Activated naive CD4-positive, alpha-beta T cell treated with Interleukin-2 at 50 U/mL for 16 hours (primary cell): ENCODE results near the gene MAML2.

Experiments
- DNase-seq: peaks from one replicate; pipeline ENCODE4 v3.0.0-alpha.2; 2020

MAML2 gene

DNA sequence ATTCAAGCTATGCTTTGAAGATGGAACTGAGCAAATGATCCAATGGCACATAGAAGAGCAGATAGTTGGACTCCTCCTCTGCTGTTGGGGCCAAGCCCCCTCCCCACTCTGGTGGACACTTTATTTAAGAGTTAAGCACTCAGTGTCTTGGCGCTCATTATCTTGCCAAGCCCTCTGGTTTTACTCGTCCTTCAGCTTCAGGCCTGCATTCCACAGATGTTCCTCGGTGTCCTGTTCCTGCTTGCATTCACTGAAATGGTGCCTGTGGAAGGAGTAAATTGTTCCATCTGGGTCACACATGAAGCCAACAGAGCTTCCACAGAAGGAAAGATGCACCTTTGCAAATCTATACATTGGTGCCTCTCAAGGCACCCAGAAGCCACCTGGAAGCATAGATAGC lies 26.1 kb downstream of the MAML2 start:
- DNase-seq = no peak

GRCh38 chr11:96315476-96315875 lies 27.5 kb downstream of the MAML2 start:
- no peak for DNase-seq

DNA sequence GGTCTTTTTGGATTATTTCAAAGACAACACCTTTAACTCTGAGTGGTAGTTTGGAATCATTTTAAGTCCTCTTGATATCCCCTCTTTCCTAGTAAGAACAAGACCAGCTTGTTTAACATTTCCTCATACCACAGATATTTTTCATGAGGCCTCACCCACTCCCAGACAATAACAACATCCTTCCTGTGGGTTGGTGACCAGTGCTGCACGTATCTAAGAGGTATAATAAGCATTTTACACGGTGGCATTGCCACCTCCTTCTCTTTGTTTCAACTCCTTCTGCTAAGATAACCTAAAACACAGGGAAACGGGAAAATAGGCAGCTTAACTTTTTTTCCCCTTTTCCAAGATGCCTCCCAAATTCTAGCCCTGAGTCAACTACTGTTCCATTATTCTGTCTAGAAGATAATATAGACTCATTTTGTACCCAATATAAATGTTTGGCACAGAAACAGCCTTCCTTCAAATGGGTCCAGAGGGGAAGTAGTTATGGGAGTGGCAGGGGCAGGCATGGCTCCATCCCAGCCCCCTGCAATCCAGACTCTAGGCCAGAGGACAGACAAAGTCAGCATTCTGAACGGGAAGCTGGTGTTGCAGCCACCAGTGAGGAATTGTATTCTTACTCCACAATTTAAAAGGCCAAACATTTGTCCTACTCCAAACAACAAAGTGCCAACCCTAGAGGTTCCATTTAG lies 28.5 kb downstream of the MAML2 start:
- DNase-seq = no peak

DNA sequence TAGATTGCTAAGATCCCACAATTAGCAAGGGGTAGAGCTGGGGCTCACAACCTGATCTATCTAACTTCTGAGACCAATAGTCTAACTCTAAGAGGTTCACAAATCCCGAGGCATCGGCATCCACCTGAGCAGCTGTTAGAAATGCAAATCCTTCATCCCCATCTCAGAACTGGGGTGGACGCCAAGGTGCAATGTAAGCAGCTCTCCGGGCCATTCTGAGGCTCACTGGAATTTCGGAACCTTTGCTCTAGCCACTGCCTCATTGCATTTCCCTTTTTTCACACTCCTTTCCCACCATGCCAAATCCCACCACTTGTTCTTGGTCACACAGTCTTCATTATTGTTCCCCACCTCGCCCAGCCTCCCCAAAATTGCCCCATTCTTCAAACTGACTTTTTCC lies 29.8 kb downstream of the MAML2 start:
- DNase-seq = no peak

DNA sequence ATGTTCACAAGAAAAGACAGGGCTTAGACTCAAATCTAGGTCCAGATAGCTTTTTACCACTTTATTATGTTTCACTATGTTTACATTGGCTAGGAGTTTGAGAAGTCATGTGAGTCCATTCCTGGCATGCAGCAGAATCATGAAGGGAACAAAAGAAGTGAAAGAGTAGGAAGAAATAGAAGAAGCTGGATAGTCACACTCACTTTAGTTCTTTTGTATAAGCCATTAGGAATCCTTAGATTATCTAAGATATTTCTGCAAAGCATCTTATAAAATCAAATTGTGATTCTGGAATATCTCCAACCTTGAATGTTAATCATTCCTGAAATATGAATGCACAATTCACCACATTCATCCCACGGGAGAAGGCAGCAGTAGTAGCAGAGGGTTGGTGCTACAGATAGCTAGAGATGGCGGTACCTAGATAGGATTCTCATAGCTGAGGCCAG lies 31.9 kb downstream of the MAML2 start:
- no peak for DNase-seq

GRCh38 chr11:96310236-96310635 lies 32.8 kb downstream of the MAML2 start:
- DNase-seq = no peak

- no peak for DNase-seq
Observed at GRCh38 chr11:96309643-96310017, 33.4 kb downstream of the MAML2 start.

DNA sequence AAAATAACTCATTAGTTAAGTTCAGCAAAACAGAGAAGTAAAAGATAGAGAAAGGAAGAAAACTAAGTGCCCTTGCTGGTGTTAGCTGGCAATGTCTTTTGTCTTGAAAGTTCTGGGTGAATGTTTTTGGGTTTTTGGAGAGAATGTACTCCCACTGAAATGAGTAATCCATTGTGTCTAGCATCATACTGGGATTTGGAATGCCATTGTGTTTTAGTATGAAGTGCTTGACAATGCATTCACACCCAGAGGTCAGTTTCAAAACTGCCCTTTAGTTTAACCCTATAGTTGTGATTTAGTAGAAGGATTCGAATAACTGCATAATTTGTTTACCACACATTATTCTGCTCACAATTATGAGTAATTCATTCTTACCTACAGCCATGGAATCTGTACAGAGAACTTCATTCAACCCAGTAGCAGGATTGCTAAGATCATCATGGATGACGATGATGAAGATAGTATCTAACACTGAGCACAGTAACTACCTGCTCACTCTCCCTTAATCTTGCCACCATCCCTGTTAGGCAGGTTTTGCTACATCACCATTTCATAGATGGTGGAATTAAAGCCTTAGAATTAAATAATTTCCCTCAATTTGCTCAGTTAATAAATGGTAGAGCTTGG lies 33.9 kb downstream of the MAML2 start:
- no peak for DNase-seq

- no peak for DNase-seq
Observed at GRCh38 chr11:96307776-96308140, 35.2 kb downstream of the MAML2 start.

GRCh38 chr11:96306933-96307775 lies 35.8 kb downstream of the MAML2 start:
- no peak for DNase-seq

GRCh38 chr11:96306600-96306932 lies 36.4 kb downstream of the MAML2 start:
- DNase-seq = no peak

GRCh38 chr11:96306071-96306470 lies 36.9 kb downstream of the MAML2 start:
- no peak for DNase-seq

GRCh38 chr11:96303980-96304379 lies 39.0 kb downstream of the MAML2 start:
- DNase-seq = no peak

GRCh38 chr11:96303064-96303463 lies 39.9 kb downstream of the MAML2 start:
- DNase-seq = no peak

- no peak for DNase-seq
Observed at GRCh38 chr11:96301818-96302217, 41.2 kb downstream of the MAML2 start.

GRCh38 chr11:96299155-96299888 lies 43.7 kb downstream of the MAML2 start:
- DNase-seq = no peak

DNA sequence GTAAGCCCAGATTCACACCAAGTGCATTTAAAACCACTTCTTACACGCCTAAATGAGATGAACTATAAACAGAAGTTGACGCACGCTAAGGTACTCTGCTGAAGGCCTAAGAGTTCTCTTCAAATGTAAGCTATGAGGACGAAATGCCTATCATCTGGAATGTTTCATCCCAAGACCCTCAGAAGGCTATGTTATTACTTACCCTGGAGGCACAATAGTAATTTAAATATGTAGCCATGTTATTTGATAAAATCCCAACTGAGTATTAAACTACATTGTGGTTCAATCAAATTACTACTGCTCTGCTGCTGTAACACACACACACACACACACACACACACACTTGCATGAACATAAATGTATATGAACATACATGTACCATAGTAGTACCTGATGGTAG lies 47.6 kb downstream of the MAML2 start:
- DNase-seq = no peak

DNA sequence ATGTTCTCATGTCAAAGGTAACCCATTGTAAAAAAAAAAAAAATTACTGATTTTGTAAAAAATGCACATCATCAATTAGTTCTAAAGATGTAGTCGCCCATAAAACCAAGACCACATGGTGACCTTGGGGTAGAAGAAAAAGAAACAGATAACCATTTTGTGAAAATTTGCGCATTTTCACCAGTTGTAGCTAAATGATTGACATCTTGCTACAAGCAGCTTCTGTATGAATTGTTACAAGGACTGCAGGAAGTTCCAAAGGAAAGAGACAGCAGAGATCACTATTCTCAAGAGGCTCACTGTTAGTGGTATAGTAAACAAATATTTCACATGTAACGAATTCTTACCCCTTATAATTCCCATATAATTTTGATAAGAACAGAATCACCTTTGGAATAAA lies 48.7 kb downstream of the MAML2 start:
- DNase-seq = no peak

DNA sequence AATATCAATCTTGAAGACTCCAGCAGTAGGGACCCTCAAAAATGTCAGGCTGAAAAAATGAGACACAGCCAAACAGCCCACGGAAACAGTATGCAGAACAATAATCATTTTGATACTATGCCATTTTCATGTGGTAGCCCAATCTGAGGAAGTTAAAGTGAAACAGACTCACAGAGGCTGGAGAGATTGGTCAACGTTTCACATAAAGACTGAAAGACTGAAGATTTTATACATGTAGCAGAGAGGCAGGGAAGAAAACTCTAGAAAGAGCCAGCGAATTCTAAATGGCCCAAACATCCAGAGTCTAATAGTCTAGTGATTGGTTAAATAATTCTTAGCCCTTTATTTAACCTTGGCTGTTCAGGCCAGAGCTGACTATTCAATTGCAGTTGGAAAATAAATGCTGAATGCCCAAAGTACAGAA lies 49.4 kb downstream of the MAML2 start:
- no peak for DNase-seq

DNA sequence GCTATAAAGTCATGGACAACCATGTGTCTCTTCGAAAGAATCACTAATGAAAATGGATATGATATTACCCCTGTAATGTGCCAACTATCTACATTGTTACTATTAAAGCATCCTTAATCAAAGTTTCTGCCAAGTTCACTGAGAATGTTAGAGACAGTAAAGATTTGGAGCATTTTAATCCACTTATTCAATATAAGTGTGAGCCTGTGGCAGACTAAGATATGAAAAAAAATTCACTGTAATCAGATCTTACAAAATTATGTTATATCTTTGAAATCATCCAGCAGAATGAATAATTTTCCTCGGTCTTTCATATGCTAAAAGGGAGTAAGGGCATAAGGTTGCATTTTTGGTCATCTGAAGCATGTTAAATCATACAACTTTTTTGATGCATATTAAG lies 49.9 kb downstream of the MAML2 start:
- DNase-seq = no peak

DNA sequence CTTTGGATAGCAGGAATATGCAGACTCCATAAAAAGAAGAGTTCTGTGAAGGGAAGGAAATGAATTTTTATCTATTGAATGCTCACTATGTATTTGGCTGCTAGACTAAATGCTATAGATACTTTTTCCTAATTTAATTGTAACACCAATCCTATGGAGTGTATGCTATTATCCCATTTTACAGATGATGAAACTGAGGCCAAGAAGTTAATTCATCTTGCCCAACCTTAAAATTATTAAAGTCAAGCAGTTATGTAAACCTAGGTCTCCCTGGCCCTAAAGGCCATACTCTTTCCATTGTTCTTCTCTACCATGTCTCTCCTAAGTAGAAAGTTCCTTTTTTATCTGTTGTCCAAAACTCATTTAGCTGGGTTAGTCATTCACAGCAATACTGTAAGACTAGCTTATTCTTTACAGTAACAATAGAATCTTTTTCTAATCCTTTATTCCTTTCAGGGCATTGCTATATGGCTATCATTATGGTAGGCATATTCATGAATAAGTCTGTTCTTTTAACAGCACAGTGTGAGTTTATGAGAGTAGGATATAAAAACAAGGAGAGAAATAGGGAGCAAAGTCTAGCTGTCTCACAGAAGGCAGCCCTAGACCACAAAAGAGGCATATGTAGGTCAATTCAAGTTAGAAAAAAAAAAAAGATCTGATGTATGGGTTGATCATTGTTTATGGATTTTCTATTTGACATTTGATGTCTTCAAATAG lies 50.5 kb downstream of the MAML2 start:
- no peak for DNase-seq

- DNase-seq = no peak
Observed at GRCh38 chr11:96290631-96291030, 52.4 kb downstream of the MAML2 start.

- DNase-seq = no peak
Observed at GRCh38 chr11:96290031-96290430, 53.0 kb downstream of the MAML2 start.
